HepG2 (cell line): ENCODE results near the gene DENND4A. TPM values are rescaled to one million over a fixed set of nuclear protein-coding genes. Genes with fewer than 3 reads are reported as not detected.

ENCODE experiments used
- ATAC-seq: fragments of 200-7000 bp; cut with Tn5 transposase; 3 replicates; pipeline ENCODE4 v1.9.1; 2020; ENCODE audit warnings: mild to moderate bottlenecking, moderate library complexity
- BruUV-seq: library from RNA; stranded (reverse); fragments of 400-500 nt; replicated peaks from 2 replicates; lab custom pipeline; 2021; lab: Mats Ljungman, UMichigan
- CTCF ChIA-PET: fragments of 300-600 bp; formaldehyde crosslinking; extraction: SDS; loops from one replicate; lab custom pipeline; 2021; ENCODE audit warnings: low total read pairs, inconsistent platforms, low intra/inter-chr PET ratio; lab: Yijun Ruan, JAX
- POLR2A ChIA-PET: fragments of 350-600 bp; sonication (Branson Sonifier 250); formaldehyde crosslinking; loops from one replicate; lab custom pipeline; 2020; ENCODE audit warnings: antibody characterized with exemption, inconsistent platforms; lab: Yijun Ruan, JAX
- DNase-seq: peaks from one replicate; pipeline ENCODE4 v3.0.0-alpha.2; 2015; ENCODE audit warnings: low spot score
- FAIRE-seq: peaks from 3 replicates; lab custom pipeline; 2011; peaks lifted over from hg19 to GRCh38; lab: Jason Lieb, UNC
- H2AFZ ChIP-seq: one replicate; pipeline ENCODE4 v1.6.1; 2011; ENCODE audit warnings: low read length, inconsistent platforms
- H3K27ac ChIP-seq: fragments of 300-600 bp; 3 replicates; pipeline ENCODE4 v1.8.0; 2011; ENCODE audit warnings: mixed run types, mild to moderate bottlenecking, mixed read lengths, low read length, inconsistent platforms; ENCODE audit not compliant: insufficient read depth; ENCODE audit errors: extremely low read length
- H3K27me3 ChIP-seq, 2 experiments: fragments of 200-600 bp in 1 of 2; 2 replicates in 1 of 2; 3 replicates in 1 of 2; pipeline versions ENCODE4 v1.6.0 to v1.8.0; 2011; ENCODE audit warnings: low read length in 2 of 2, mild to moderate bottlenecking in 2 of 2, moderate library complexity in 2 of 2, inconsistent platforms in 1 of 2; ENCODE audit not compliant: insufficient read depth in 2 of 2, control insufficient read depth in 1 of 2
- H3K36me3 ChIP-seq, 2 experiments: fragments of 200-600 bp in 1 of 2; replicated peaks in 1 of 2; 2 replicates in 1 of 2; 3 replicates in 1 of 2; pipeline versions ENCODE4 v1.5.1 to v1.8.0; 2011; ENCODE audit warnings: low read length in 2 of 2, inconsistent platforms in 1 of 2; ENCODE audit not compliant: insufficient read depth in 2 of 2, control insufficient read depth in 1 of 2
- H3K4me1 ChIP-seq: 2 replicates; pipeline ENCODE4 v1.5.1; 2012; ENCODE audit warnings: low read length, inconsistent platforms; ENCODE audit not compliant: insufficient read depth
- H3K4me2 ChIP-seq: 2 replicates; pipeline ENCODE4 v1.6.0; 2011; ENCODE audit warnings: low read depth, low read length, inconsistent platforms
- H3K4me3 ChIP-seq, 3 experiments: fragments of 200-600 bp in 1 of 3; sonication (generic), shearing (Covaris generic) in 1 of 3; replicated peaks in 1 of 3; 2 replicates each; pipeline ENCODE4 v1.5.1; 2011 to 2016; ENCODE audit warnings: low read length in 3 of 3, inconsistent platforms in 2 of 3, low read depth in 2 of 3, mild to moderate bottlenecking in 2 of 3, control low read depth in 1 of 3, mixed read lengths in 1 of 3; ENCODE audit not compliant: insufficient read depth in 1 of 3
- H3K79me2 ChIP-seq: one replicate; pipeline ENCODE4 v1.6.1; 2011; ENCODE audit warnings: low read length, inconsistent platforms; ENCODE audit not compliant: insufficient read depth
- H3K9ac ChIP-seq: 2 replicates; pipeline ENCODE4 v1.6.0; 2011; ENCODE audit warnings: mild to moderate bottlenecking, low read depth, low read length, inconsistent platforms; ENCODE audit not compliant: insufficient read depth
- H3K9me3 ChIP-seq: 2 replicates; pipeline ENCODE4 v1.5.1; 2012; ENCODE audit warnings: mild to moderate bottlenecking, low read length
- H4K20me1 ChIP-seq: 2 replicates; pipeline ENCODE4 v1.6.0; 2011; ENCODE audit warnings: inconsistent platforms, mild to moderate bottlenecking, low read length, moderate library complexity; ENCODE audit not compliant: insufficient read depth
- CREM ChIP-seq, 2 experiments: sonication (generic) in 1 of 2; formaldehyde crosslinking in 1 of 2; IDR thresholded peaks; 2 replicates each; pipeline versions ENCODE4 v1.4.0 to v1.6.1; 2016 to 2020; ENCODE audit warnings: antibody characterized with exemption in 1 of 2, mild to moderate bottlenecking in 1 of 2, missing genetic modification reagents in 1 of 2
- DNMT3B ChIP-seq: conservative IDR thresholded peaks from 2 replicates; pipeline ENCODE4 v1.6.1; 2016; ENCODE audit warnings: missing biosample characterization, control low read depth
- SMAD9 ChIP-seq: sonication (generic); formaldehyde crosslinking; IDR thresholded peaks from 2 replicates; pipeline ENCODE4 v1.5.1; 2020; ENCODE audit warnings: mild to moderate bottlenecking, missing genetic modification reagents
- ZNF20 ChIP-seq: sonication (generic); formaldehyde crosslinking; IDR thresholded peaks from 2 replicates; pipeline ENCODE4 v1.4.0; 2020; ENCODE audit warnings: mild to moderate bottlenecking, moderate library complexity, missing genetic modification reagents
- ZNF432 ChIP-seq: sonication (generic); formaldehyde crosslinking; IDR thresholded peaks from 2 replicates; pipeline ENCODE4 v1.5.0; 2020; ENCODE audit warnings: missing genetic modification reagents, mild to moderate bottlenecking, borderline replicate concordance
- ZNF563 ChIP-seq: sonication (generic); formaldehyde crosslinking; IDR thresholded peaks from 2 replicates; pipeline ENCODE4 v1.8.0; 2022; ENCODE audit warnings: mild to moderate bottlenecking, moderate library complexity, missing genetic modification reagents
- WGBS: methylation state at CpG from one replicate; pipeline ENCODE4 v1.1.6; 2017; ENCODE audit warnings: low lambda C conversion rate; 5-methylcytosine and 5-hydroxymethylcytosine counted together
- in situ Hi-C: cut with HindIII; loops from 2 replicates; pipeline ENCODE4 v1.10.0; 2017; ENCODE audit warnings: low pct_unique_long_range_greater_than_20kb; ENCODE audit not compliant: extremely low pct_ligation_motif_present
- intact Hi-C: fragments of 100-400 bp; cut with micrococcal nuclease; formaldehyde crosslinking; loops from one replicate; pipeline ENCODE4 v1.10.0; 2022; ENCODE audit not compliant: unreplicated experiment
- polyA plus RNA-seq, 8 experiments: library from polyadenylated mRNA; depleted of rRNA in 3 of 8; stranded (reverse) in 7 of 8; unstranded in 1 of 8; fragments of >200 nt; fragmentation: Illumina TruSeq in 4 of 8; extraction: Trizol in 4 of 8; gene quantifications; 2 replicates each; pipeline versions ENCODE4 v1.2.1 to v1.2.3, GENCODE V29; 2011 to 2016; ENCODE audit warnings: low read depth in 4 of 8, missing spikeins in 1 of 8, mixed read lengths in 1 of 8; ENCODE audit not compliant: insufficient read depth in 1 of 8
- total RNA-seq, 5 experiments: library from RNA; depleted of rRNA; stranded (reverse); fragments of >200 nt; fragmentation: Illumina TruSeq; extraction: Trizol; gene quantifications; 2 replicates each; pipeline ENCODE4 v1.2.3, GENCODE V29; 2016; ENCODE audit warnings: low read depth in 1 of 5
- TF ChIP-seq, protein P1 (sequence below): sonication (generic); formaldehyde crosslinking; IDR thresholded peaks from 2 replicates; pipeline ENCODE4 v1.4.0; 2020; ENCODE audit warnings: missing genetic modification reagents, mild to moderate bottlenecking, borderline replicate concordance
- TF ChIP-seq, protein P2 (sequence below): sonication (generic); formaldehyde crosslinking; IDR thresholded peaks from 2 replicates; pipeline ENCODE4 v1.4.0; 2020; ENCODE audit warnings: missing genetic modification reagents
- TF ChIP-seq, protein P3 (sequence below): sonication (generic); formaldehyde crosslinking; IDR thresholded peaks from 2 replicates; pipeline ENCODE4 v1.5.0; 2020; ENCODE audit warnings: mild to moderate bottlenecking, missing genetic modification reagents

Gene DENND4A
- total and polyA plus RNA-seq, 2 of the 13 experiments (the other 11 are each of a cell fraction or from before 2014, with no cell fraction given), result 13.2 to 18.6 TPM

DNA sequence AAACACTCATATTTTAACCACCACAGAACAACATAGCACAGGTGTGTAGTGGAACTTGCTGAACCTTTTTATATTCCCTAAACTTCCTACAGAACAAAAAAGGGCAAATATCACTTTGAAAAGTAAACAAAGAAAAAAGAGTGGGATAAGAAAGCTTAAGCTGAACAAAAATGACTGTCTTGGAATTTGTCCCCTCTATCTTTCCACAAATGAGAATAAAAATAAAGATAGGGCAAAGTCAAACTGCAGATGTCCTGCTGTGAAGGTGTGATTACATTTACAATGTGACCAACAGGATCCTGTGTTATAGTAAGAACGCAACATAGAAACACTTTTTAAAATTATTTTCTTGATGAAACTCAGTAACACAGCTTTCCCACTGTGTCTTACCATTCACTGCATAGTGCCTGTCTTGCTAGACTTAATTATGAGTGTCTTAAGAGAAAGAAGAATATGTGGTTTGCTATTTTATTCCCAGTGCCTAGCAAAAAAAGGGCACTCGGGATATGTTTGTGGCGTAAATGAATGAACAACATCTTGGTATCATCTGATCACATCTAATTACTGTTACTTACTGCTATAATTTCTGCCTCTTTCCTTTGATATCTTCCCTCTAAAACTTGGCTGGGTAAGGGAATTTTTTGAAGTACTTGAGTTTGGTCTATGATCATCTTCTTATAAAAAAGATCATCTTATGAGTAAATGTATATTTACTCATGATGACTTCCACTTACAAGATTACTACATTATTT is 67.5 kb downstream of the DENND4A start:
- DNase-seq (no peak), FAIRE-seq (no peak)
- CTCF ChIA-PET, result no interaction called here
- H3K9me3 ChIP-seq, result no peaks in the 10 kb centered on the region
- intact Hi-C loops, result no loop called here
- TF ChIP-seq, protein P1, sequence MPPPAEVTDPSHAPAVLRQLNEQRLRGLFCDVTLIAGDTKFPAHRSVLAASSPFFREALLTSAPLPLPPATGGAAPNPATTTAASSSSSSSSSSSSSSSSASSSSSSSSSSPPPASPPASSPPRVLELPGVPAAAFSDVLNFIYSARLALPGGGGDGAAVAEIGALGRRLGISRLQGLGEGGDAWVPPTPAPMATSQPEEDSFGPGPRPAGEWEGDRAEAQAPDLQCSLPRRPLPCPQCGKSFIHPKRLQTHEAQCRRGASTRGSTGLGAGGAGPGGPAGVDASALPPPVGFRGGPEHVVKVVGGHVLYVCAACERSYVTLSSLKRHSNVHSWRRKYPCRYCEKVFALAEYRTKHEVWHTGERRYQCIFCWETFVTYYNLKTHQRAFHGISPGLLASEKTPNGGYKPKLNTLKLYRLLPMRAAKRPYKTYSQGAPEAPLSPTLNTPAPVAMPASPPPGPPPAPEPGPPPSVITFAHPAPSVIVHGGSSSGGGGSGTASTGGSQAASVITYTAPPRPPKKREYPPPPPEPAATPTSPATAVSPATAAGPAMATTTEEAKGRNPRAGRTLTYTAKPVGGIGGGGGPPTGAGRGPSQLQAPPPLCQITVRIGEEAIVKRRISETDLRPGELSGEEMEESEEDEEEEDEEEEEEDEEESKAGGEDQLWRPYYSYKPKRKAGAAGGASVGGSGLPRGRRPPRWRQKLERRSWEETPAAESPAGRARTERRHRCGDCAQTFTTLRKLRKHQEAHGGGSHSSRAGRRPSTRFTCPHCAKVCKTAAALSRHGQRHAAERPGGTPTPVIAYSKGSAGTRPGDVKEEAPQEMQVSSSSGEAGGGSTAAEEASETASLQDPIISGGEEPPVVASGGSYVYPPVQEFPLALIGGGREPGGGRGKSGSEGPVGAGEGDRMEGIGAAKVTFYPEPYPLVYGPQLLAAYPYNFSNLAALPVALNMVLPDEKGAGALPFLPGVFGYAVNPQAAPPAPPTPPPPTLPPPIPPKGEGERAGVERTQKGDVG (CRISPR knock-in tag), result no peak
- TF ChIP-seq CREM (IDR thresholded peaks at IDR 0.05) (peak; percentile 13; the same call in 1 of the 2 replicates), CREM (CRISPR knock-in tag; IDR thresholded peaks at IDR 0.05) (no peak)
- TF ChIP-seq, all 625 proteins: peak for 1
- H3K27me3 ChIP-seq, result no peaks in the 10 kb centered on the region
- H3K4me3 ChIP-seq, result no peak overlapping the region
- no peak for ATAC-seq
- H3K4me1 ChIP-seq, result peaks cover 17% of the 10 kb centered on the region
- no peaks in the 10 kb centered on the region for H3K79me2 ChIP-seq
- H3K4me2 ChIP-seq, result peak overlapping the region; percentile 16; the same call in 1 of the 2 replicates
- peaks cover 3 to 36% of the 10 kb centered on the region in 2 experiments; a peak in 4 of 5 replicates for H3K36me3 ChIP-seq
- no peak overlapping the region for H3K9ac ChIP-seq
- no peaks in the 10 kb centered on the region for H4K20me1 ChIP-seq
- H2AFZ ChIP-seq, result no peak overlapping the region
- in situ Hi-C loops, result no loop called here
- POLR2A ChIA-PET, result no interaction called here
- no TSS peak for BruUV-seq
- WGBS, result 91% methylated on average over 3 of the region's 3 CpGs
- H3K27ac ChIP-seq, result no peak overlapping the region

DNA sequence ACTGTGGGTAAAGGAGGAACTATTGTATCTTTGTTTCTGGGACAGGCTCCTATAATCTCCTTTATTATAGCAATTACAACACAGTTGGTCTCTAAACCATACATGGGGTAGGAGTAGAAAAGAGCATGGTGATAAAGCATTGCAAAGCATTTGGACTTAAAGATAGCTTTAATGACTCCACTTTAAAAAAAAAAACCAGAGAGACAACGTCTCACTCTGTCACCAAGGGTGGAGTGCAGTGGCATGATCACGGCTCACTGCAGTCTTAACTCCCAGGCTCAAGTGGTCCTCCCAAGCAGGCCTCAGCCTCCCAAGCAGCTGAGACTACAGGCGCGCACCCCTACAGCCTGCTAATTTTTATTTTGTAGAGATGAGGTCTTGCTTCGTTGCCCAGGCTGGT is 68.2 kb downstream of the DENND4A start:
- no peaks in the 10 kb centered on the region for H3K9me3 ChIP-seq
- no peak overlapping the region for H2AFZ ChIP-seq
- no peak overlapping the region for H3K27ac ChIP-seq
- H3K4me3 ChIP-seq, result no peak overlapping the region
- intact Hi-C loops (no loop called here), in situ Hi-C loops (no loop called here)
- ChIA-PET CTCF (no interaction called here), POLR2A (no interaction called here)
- H3K27me3 ChIP-seq, result no peaks in the 10 kb centered on the region
- DNase-seq (no peak), ATAC-seq (no peak), FAIRE-seq (peak; percentile 26)
- BruUV-seq, result no TSS peak
- H3K4me2 ChIP-seq, result no peak overlapping the region
- H3K9ac ChIP-seq, result no peak overlapping the region
- no peaks in the 10 kb centered on the region for H3K79me2 ChIP-seq
- WGBS, result 93% methylated on average over 5 of the region's 5 CpGs
- peaks cover 17% of the 10 kb centered on the region for H3K4me1 ChIP-seq
- H3K36me3 ChIP-seq, result peaks cover 3 to 30% of the 10 kb centered on the region in 2 experiments; a peak in 4 of 5 replicates
- no peaks in the 10 kb centered on the region for H4K20me1 ChIP-seq
- TF ChIP-seq, protein P2, sequence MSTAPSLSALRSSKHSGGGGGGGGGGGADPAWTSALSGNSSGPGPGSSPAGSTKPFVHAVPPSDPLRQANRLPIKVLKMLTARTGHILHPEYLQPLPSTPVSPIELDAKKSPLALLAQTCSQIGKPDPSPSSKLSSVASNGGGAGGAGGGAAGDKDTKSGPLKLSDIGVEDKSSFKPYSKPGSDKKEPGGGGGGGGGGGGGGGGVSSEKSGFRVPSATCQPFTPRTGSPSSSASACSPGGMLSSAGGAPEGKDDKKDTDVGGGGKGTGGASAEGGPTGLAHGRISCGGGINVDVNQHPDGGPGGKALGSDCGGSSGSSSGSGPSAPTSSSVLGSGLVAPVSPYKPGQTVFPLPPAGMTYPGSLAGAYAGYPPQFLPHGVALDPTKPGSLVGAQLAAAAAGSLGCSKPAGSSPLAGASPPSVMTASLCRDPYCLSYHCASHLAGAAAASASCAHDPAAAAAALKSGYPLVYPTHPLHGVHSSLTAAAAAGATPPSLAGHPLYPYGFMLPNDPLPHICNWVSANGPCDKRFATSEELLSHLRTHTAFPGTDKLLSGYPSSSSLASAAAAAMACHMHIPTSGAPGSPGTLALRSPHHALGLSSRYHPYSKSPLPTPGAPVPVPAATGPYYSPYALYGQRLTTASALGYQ (CRISPR knock-in tag), result no peak
- no peak for TF ChIP-seq ZNF563 (CRISPR knock-in tag)
- no peak for TF ChIP-seq ZNF20 (CRISPR knock-in tag)
- TF ChIP-seq DNMT3B (CRISPR knock-in tag), result no peak
- TF ChIP-seq, protein P3, sequence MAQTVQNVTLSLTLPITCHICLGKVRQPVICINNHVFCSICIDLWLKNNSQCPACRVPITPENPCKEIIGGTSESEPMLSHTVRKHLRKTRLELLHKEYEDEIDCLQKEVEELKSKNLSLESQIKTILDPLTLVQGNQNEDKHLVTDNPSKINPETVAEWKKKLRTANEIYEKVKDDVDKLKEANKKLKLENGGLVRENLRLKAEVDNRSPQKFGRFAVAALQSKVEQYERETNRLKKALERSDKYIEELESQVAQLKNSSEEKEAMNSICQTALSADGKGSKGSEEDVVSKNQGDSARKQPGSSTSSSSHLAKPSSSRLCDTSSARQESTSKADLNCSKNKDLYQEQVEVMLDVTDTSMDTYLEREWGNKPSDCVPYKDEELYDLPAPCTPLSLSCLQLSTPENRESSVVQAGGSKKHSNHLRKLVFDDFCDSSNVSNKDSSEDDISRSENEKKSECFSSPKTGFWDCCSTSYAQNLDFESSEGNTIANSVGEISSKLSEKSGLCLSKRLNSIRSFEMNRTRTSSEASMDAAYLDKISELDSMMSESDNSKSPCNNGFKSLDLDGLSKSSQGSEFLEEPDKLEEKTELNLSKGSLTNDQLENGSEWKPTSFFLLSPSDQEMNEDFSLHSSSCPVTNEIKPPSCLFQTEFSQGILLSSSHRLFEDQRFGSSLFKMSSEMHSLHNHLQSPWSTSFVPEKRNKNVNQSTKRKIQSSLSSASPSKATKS (CRISPR knock-in tag), result no peak
- TF ChIP-seq ZNF432 (CRISPR knock-in tag), result no peak
- no peak for TF ChIP-seq SMAD9
